Lower leg skin (tissue), 3 donors: ENCODE data around the gene VPS13D.

Experiments
- POLR2A ChIP-seq, 2 donors: fragments of 450-650 bp; IDR thresholded peaks; one replicate each; pipeline ENCODE4 v1.6.1; 2016 to 2017; ENCODE audit warnings: antibody characterized with exemption in 2 of 2, mild to moderate bottlenecking in 1 of 2, moderate library complexity in 1 of 2
- TF ChIP-seq, protein P1 (sequence below), 3 donors: fragments of 450-650 bp; IDR thresholded peaks; one replicate each; pipeline ENCODE4 v1.5.1; 2016; ENCODE audit warnings: antibody characterized with exemption in 3 of 3, mild to moderate bottlenecking in 3 of 3, moderate library complexity in 2 of 3

DNA sequence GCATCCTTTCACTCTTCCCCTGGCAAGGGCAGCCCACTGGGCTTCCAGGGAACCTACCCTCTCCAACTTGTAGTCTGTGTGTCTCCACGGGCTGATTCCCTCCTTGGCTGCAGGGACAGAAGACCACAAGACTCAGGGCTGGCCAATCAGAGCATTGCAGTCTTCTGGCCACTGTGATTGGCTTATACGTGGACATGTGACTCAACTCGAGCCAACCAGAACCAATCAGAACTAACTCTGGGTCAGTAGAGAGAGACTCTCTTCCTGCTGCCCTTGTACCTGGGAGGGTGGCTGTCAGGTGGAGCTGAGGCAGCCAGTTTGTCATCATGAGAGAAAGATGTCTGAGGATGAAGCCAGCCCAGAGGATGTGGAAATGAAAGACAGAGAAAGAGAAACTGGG, 324.1 kb downstream of the VPS13D start:
- TF ChIP-seq, protein P1, sequence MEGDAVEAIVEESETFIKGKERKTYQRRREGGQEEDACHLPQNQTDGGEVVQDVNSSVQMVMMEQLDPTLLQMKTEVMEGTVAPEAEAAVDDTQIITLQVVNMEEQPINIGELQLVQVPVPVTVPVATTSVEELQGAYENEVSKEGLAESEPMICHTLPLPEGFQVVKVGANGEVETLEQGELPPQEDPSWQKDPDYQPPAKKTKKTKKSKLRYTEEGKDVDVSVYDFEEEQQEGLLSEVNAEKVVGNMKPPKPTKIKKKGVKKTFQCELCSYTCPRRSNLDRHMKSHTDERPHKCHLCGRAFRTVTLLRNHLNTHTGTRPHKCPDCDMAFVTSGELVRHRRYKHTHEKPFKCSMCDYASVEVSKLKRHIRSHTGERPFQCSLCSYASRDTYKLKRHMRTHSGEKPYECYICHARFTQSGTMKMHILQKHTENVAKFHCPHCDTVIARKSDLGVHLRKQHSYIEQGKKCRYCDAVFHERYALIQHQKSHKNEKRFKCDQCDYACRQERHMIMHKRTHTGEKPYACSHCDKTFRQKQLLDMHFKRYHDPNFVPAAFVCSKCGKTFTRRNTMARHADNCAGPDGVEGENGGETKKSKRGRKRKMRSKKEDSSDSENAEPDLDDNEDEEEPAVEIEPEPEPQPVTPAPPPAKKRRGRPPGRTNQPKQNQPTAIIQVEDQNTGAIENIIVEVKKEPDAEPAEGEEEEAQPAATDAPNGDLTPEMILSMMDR (IDR thresholded peaks at IDR 0.05), result no peak
- TF ChIP-seq POLR2A (IDR thresholded peaks at IDR 0.05), result no peak
